Neural cell (in vitro differentiated cells): Measurements from ENCODE around the gene SPATS2. TPM values are rescaled to one million over a fixed set of nuclear protein-coding genes. Genes with fewer than 3 reads are reported as not detected.

ENCODE experiments used
- H2AFZ ChIP-seq: fragments of 200-600, 300-800 bp; sonication (generic), shearing (Covaris generic); 2 replicates; pipeline ENCODE4 v1.6.0; 2014; ENCODE audit warnings: low read depth, mild to moderate bottlenecking, antibody characterized with exemption, low read length, moderate library complexity
- H3F3A ChIP-seq: fragments of 200-600 bp; shearing (Covaris generic); 2 replicates; pipeline ENCODE4 v1.6.1; 2016; ENCODE audit warnings: mild to moderate bottlenecking, moderate library complexity, mixed read lengths, antibody characterized with exemption, low read length; ENCODE audit not compliant: insufficient read depth, poor library complexity, severe bottlenecking
- H3K27ac ChIP-seq: fragments of 200-600, 300-800 bp; sonication (generic), shearing (Covaris generic); 2 replicates; pipeline ENCODE4 v1.5.1; 2014; ENCODE audit warnings: mild to moderate bottlenecking, low read length, moderate library complexity
- H3K27me3 ChIP-seq: fragments of 300-800, 200-600 bp; sonication (generic), shearing (Covaris generic); 2 replicates; pipeline ENCODE4 v1.6.0; 2014; ENCODE audit warnings: mild to moderate bottlenecking, low read depth, low read length, moderate library complexity; ENCODE audit not compliant: insufficient read depth
- H3K36me3 ChIP-seq: fragments of 300-800, 200-600 bp; sonication (generic), shearing (Covaris generic); 2 replicates; pipeline ENCODE4 v1.5.1; 2014; ENCODE audit warnings: mild to moderate bottlenecking, antibody characterized with exemption, low read length, moderate library complexity; ENCODE audit not compliant: insufficient read depth
- H3K4me2 ChIP-seq: fragments of 300-800, 200-600 bp; sonication (generic), shearing (Covaris generic); 2 replicates; pipeline ENCODE4 v1.6.0; 2014; ENCODE audit warnings: mild to moderate bottlenecking, low read length
- H3K4me3 ChIP-seq: fragments of 300-800, 200-600 bp; sonication (generic), shearing (Covaris generic); 2 replicates; pipeline ENCODE4 v1.5.1; 2014; ENCODE audit warnings: mild to moderate bottlenecking, low read length, moderate library complexity
- H3K79me2 ChIP-seq: fragments of 200-600 bp; shearing (Covaris generic); replicated peaks from 2 replicates; pipeline ENCODE4 v1.6.0; 2014; ENCODE audit warnings: mild to moderate bottlenecking, low read length, moderate library complexity; ENCODE audit not compliant: insufficient read depth
- H3K9ac ChIP-seq: fragments of 300-800, 200-600 bp; sonication (generic), shearing (Covaris generic); 2 replicates; pipeline ENCODE4 v1.6.1; 2016; ENCODE audit warnings: mild to moderate bottlenecking, low read length, mixed read lengths
- H3K9me2 ChIP-seq: fragments of 200-600 bp; shearing (Covaris generic); 2 replicates; pipeline ENCODE4 v1.6.1; 2016; ENCODE audit warnings: mild to moderate bottlenecking, low read length, mixed read lengths; ENCODE audit not compliant: insufficient read depth
- H3K9me3 ChIP-seq: fragments of 200-600, 300-800 bp; sonication (generic), shearing (Covaris generic); 2 replicates; pipeline ENCODE4 v1.6.1; 2016; ENCODE audit warnings: mild to moderate bottlenecking, mixed run types, low read length, moderate library complexity, mixed read lengths
- H4K20me1 ChIP-seq: fragments of 200-600 bp; shearing (Covaris generic); 2 replicates; pipeline ENCODE4 v1.6.1; 2016; ENCODE audit warnings: mild to moderate bottlenecking, mixed run types; ENCODE audit not compliant: insufficient read depth
- EP300 ChIP-seq: fragments of 450-650 bp; conservative IDR thresholded peaks from 2 replicates; pipeline ENCODE4 v1.6.1; 2014; ENCODE audit warnings: antibody characterized with exemption, mild to moderate bottlenecking, moderate library complexity; ENCODE audit not compliant: poor library complexity, severe bottlenecking
- EZH2 ChIP-seq: fragments of 200-600, 300-800 bp; shearing (Covaris generic), sonication (generic); IDR thresholded peaks from 2 replicates; pipeline ENCODE4 v1.6.1; 2014; ENCODE audit warnings: antibody characterized with exemption, low read length, borderline replicate concordance, mild to moderate bottlenecking; ENCODE audit not compliant: insufficient read depth, poor library complexity, severe bottlenecking
- MXI1 ChIP-seq: fragments of 450-650 bp; conservative IDR thresholded peaks from 2 replicates; pipeline ENCODE4 v1.6.1; 2014; ENCODE audit warnings: antibody characterized with exemption, mild to moderate bottlenecking; ENCODE audit not compliant: poor library complexity, severe bottlenecking
- POLR2AphosphoS5 ChIP-seq: IDR thresholded peaks from 2 replicates; pipeline ENCODE4 v1.6.1; 2012
- RAD21 ChIP-seq: fragments of 450-650 bp; conservative IDR thresholded peaks from 2 replicates; pipeline ENCODE4 v1.6.1; 2014; ENCODE audit warnings: antibody characterized with exemption, mild to moderate bottlenecking, moderate library complexity
- REST ChIP-seq: IDR thresholded peaks from 2 replicates; pipeline ENCODE4 v1.6.1; 2012; ENCODE audit warnings: borderline replicate concordance
- SMC3 ChIP-seq: fragments of 450-650 bp; conservative IDR thresholded peaks from 2 replicates; pipeline ENCODE4 v1.6.1; 2014; ENCODE audit warnings: antibody characterized with exemption, mild to moderate bottlenecking, moderate library complexity; ENCODE audit not compliant: poor library complexity
- TAF1 ChIP-seq: IDR thresholded peaks from 2 replicates; pipeline ENCODE4 v1.6.1; 2012; ENCODE audit warnings: low read depth
- polyA plus RNA-seq: library from polyadenylated mRNA; depleted of rRNA; stranded (reverse); fragments of >200 nt; gene quantifications from 2 replicates; pipeline ENCODE4 v1.2.3, GENCODE V29; 2014
- TF ChIP-seq, protein P1 (sequence below): fragments of 450-650 bp; IDR thresholded peaks from 2 replicates; pipeline ENCODE4 v1.5.1; 2014; ENCODE audit warnings: antibody characterized with exemption, mild to moderate bottlenecking, moderate library complexity; ENCODE audit not compliant: poor library complexity, severe bottlenecking

SPATS2 gene
- polyA plus RNA-seq, 1 donor from 2014 or later: 58.4 TPM

GRCh38 chr12:49342914-49343731 lies 24.1 kb upstream of the SPATS2 start:
- TF ChIP-seq EP300 (no peak), TAF1 (no peak), EZH2 (no peak), REST (no peak), POLR2AphosphoS5 (peak; percentile 22), SMC3 (no peak), MXI1 (peak; percentile 32), RAD21 (no peak)
- TF ChIP-seq, protein P1, sequence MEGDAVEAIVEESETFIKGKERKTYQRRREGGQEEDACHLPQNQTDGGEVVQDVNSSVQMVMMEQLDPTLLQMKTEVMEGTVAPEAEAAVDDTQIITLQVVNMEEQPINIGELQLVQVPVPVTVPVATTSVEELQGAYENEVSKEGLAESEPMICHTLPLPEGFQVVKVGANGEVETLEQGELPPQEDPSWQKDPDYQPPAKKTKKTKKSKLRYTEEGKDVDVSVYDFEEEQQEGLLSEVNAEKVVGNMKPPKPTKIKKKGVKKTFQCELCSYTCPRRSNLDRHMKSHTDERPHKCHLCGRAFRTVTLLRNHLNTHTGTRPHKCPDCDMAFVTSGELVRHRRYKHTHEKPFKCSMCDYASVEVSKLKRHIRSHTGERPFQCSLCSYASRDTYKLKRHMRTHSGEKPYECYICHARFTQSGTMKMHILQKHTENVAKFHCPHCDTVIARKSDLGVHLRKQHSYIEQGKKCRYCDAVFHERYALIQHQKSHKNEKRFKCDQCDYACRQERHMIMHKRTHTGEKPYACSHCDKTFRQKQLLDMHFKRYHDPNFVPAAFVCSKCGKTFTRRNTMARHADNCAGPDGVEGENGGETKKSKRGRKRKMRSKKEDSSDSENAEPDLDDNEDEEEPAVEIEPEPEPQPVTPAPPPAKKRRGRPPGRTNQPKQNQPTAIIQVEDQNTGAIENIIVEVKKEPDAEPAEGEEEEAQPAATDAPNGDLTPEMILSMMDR: no peak
- Histone ChIP-seq H2AFZ (no peak overlapping the region), H3K79me2 (no peaks in the 10 kb centered on the region), H4K20me1 (no peaks in the 10 kb centered on the region), H3K9me3 (no peaks in the 10 kb centered on the region), H3K27me3 (peaks cover 91% of the 10 kb centered on the region), H3K4me3 (peak overlapping the region; percentile 60), H3K4me2 (peak overlapping the region; percentile 60), H3K9me2 (no peaks in the 10 kb centered on the region), H3K9ac (peak overlapping the region; percentile 39), H3F3A (no peaks in the 10 kb centered on the region), H3K27ac (no peak overlapping the region), H3K36me3 (no peaks in the 10 kb centered on the region)

DNA sequence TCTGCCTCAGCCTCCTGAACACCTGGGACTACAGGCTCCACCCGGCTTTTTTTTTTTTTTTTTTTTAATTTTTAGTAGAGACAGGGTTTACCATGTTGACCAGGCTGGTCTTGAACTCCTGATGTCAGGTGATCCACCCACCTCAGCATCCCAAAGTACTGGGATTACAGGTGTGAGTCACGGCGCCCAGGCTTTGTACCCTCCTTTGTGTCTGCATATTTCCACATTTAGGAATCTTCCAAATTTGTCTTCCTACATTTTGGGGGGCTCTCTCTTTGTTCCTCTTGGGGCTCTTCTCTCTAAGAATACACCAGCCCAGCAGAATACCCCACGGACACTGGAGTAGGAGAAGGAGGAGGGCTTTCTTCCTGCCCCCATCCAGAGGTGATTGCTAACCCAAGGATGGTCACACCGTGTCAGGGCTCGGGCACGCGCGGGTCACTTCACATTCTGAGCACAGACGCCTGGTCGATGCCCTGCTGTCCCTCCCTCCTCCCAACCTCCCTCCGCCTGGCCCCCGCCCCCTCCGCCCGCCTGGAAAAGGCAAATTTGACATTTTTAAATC lies 22.7 kb upstream of the SPATS2 start:
- Histone ChIP-seq H3K27me3 (peaks cover 93% of the 10 kb centered on the region), H3K4me3 (peak overlapping the region; percentile 60), H3K36me3 (no peaks in the 10 kb centered on the region), H3K9me2 (no peaks in the 10 kb centered on the region), H3K9me3 (no peaks in the 10 kb centered on the region), H3K79me2 (no peaks in the 10 kb centered on the region), H3F3A (no peaks in the 10 kb centered on the region), H3K9ac (peak overlapping the region; percentile 31), H4K20me1 (no peaks in the 10 kb centered on the region), H2AFZ (no peak overlapping the region), H3K4me2 (no peak overlapping the region), H3K27ac (no peak overlapping the region)
- no peak for TF ChIP-seq SMC3
- TF ChIP-seq REST: no peak
- no peak for TF ChIP-seq EP300
- TF ChIP-seq RAD21: no peak
- no peak for TF ChIP-seq EZH2
- TF ChIP-seq TAF1: no peak
- TF ChIP-seq POLR2AphosphoS5: no peak
- no peak for TF ChIP-seq MXI1
- TF ChIP-seq, protein P1: no peak
